ENCODE measurements around the gene FAM163B.

The FAM163B gene

GRCh38 chr9:133601746-133602145 is 7.4 kb downstream of the FAM163B start:
- TF ChIP-seq SPI1 (IDR thresholded peaks at IDR 0.05; ENCODE audit: borderline replicate concordance, low read depth) (no peak), CTCF (IDR thresholded peaks at IDR 0.05; ENCODE audit: insufficient read depth, low read length) (no peak), GABPA (IDR thresholded peaks at IDR 0.05; ENCODE audit: low read depth) (no peak), POLR2AphosphoS5 (IDR thresholded peaks at IDR 0.05; ENCODE audit: low read depth) (no peak), REST (IDR thresholded peaks at IDR 0.05; ENCODE audit: insufficient replicate concordance, low read depth) (no peak)
- no peak for DNase-seq (ENCODE audit: low read depth in 1 of 2, low spot score in 1 of 2)
- H3K4me3 ChIP-seq (replicated peaks; ENCODE audit: insufficient read depth, low read length) = no peak overlapping the region
- H3K27me3 ChIP-seq (ENCODE audit: insufficient read depth, poor library complexity, severe bottlenecking) = peaks cover 3% of the 10 kb centered on the region
- no peak overlapping the region for H3K27ac ChIP-seq (replicated peaks)

- no peak overlapping the region for H3K27ac ChIP-seq (replicated peaks)
- no peak for TF ChIP-seq CTCF (IDR thresholded peaks at IDR 0.05; ENCODE audit: insufficient read depth, low read length)
- TF ChIP-seq POLR2AphosphoS5 (IDR thresholded peaks at IDR 0.05; ENCODE audit: low read depth) = no peak
- TF ChIP-seq REST (IDR thresholded peaks at IDR 0.05; ENCODE audit: insufficient replicate concordance, low read depth) = no peak
- no peak for TF ChIP-seq SPI1 (IDR thresholded peaks at IDR 0.05; ENCODE audit: borderline replicate concordance, low read depth)
- TF ChIP-seq GABPA (IDR thresholded peaks at IDR 0.05; ENCODE audit: low read depth) = no peak
- DNase-seq (ENCODE audit: low read depth in 1 of 2, low spot score in 1 of 2) = no peak
Measured at GRCh38 chr9:133600739-133601138, 8.4 kb downstream of the FAM163B start.

GRCh38 chr9:133599470-133600173 is 9.6 kb downstream of the FAM163B start:
- Histone ChIP-seq H3K27ac (replicated peaks) (no peak overlapping the region), H3K27me3 (ENCODE audit: insufficient read depth, poor library complexity, severe bottlenecking) (no peaks in the 10 kb centered on the region), H3K4me3 (replicated peaks; ENCODE audit: insufficient read depth, low read length) (no peak overlapping the region)
- no peak for DNase-seq (ENCODE audit: low read depth in 1 of 2, low spot score in 1 of 2)
- no peak for TF ChIP-seq REST (IDR thresholded peaks at IDR 0.05; ENCODE audit: insufficient replicate concordance, low read depth)
- TF ChIP-seq GABPA (IDR thresholded peaks at IDR 0.05; ENCODE audit: low read depth) = no peak
- TF ChIP-seq SPI1 (IDR thresholded peaks at IDR 0.05; ENCODE audit: borderline replicate concordance, low read depth) = no peak
- no peak for TF ChIP-seq CTCF (IDR thresholded peaks at IDR 0.05; ENCODE audit: insufficient read depth, low read length)
- TF ChIP-seq POLR2AphosphoS5 (IDR thresholded peaks at IDR 0.05; ENCODE audit: low read depth) = no peak

More at GRCh38 chr9:133600739-133601138, 8.4 kb downstream of the FAM163B start:
- Histone ChIP-seq H3K27me3 (ENCODE audit: insufficient read depth, poor library complexity, severe bottlenecking) (no peaks in the 10 kb centered on the region), H3K4me3 (replicated peaks; ENCODE audit: insufficient read depth, low read length) (no peak overlapping the region)
